Neuronal stem cell (in vitro differentiated cells): ENCODE results near the gene TTC28.

Experiments used
- DNase-seq: peaks from one replicate; pipeline ENCODE4 v3.0.0-alpha.2; 2013; ENCODE audit warnings: low spot score
- H2AFZ ChIP-seq: one replicate; pipeline ENCODE4 v1.6.1; 2013; ENCODE audit warnings: mild to moderate bottlenecking, low read length, inconsistent platforms
- H2AK5ac ChIP-seq: 2 replicates; pipeline ENCODE4 v1.6.1; 2013; ENCODE audit warnings: low read depth, mild to moderate bottlenecking, inconsistent platforms, low read length, moderate library complexity, mixed read lengths
- H2BK120ac ChIP-seq: 2 replicates; pipeline ENCODE4 v1.6.1; 2013; ENCODE audit warnings: low read depth, mild to moderate bottlenecking, inconsistent platforms, low read length, moderate library complexity, mixed read lengths
- H2BK12ac ChIP-seq: one replicate; pipeline ENCODE4 v1.6.1; 2013; ENCODE audit warnings: low read length, inconsistent platforms
- H2BK15ac ChIP-seq: 2 replicates; pipeline ENCODE4 v1.6.1; 2013; ENCODE audit warnings: mild to moderate bottlenecking, low read length, inconsistent platforms, mixed read lengths
- H2BK5ac ChIP-seq: one replicate; pipeline ENCODE4 v1.6.1; 2013; ENCODE audit warnings: inconsistent platforms, mild to moderate bottlenecking, low read length, moderate library complexity
- H3K14ac ChIP-seq: one replicate; pipeline ENCODE4 v1.6.1; 2013; ENCODE audit warnings: low read length, inconsistent platforms
- H3K18ac ChIP-seq: 2 replicates; pipeline ENCODE4 v1.6.1; 2013; ENCODE audit warnings: low read length, inconsistent platforms
- H3K23ac ChIP-seq: 2 replicates; pipeline ENCODE4 v1.6.1; 2013; ENCODE audit warnings: low read depth, mild to moderate bottlenecking, mixed read lengths, low read length, inconsistent platforms; ENCODE audit not compliant: poor library complexity
- H3K27ac ChIP-seq: replicated peaks from 3 replicates; pipeline ENCODE4 v1.5.1; 2013; ENCODE audit warnings: low read length, inconsistent platforms
- H3K27me3 ChIP-seq, 3 experiments: 2 replicates each; pipeline ENCODE4 v1.6.1; 2013; ENCODE audit warnings: low read length in 3 of 3, mild to moderate bottlenecking in 2 of 3, inconsistent platforms in 1 of 3, low read depth in 1 of 3, mixed read lengths in 1 of 3, moderate library complexity in 1 of 3; ENCODE audit not compliant: control insufficient read depth in 3 of 3, insufficient read depth in 3 of 3
- H3K36me3 ChIP-seq, 2 donors: replicated peaks in 1 of 2; 2 replicates each; pipeline ENCODE4 v1.6.1; 2013; ENCODE audit warnings: low read length in 2 of 2; ENCODE audit not compliant: control insufficient read depth in 2 of 2, insufficient read depth in 2 of 2
- H3K4ac ChIP-seq: 2 replicates; pipeline ENCODE4 v1.6.1; 2013; ENCODE audit warnings: inconsistent platforms, mild to moderate bottlenecking, low read length, moderate library complexity
- H3K4me1 ChIP-seq, 2 donors: 1 replicate in 1 of 2; 2 replicates in 1 of 2; pipeline ENCODE4 v1.6.1; 2013; ENCODE audit warnings: low read length in 2 of 2, low read depth in 1 of 2; ENCODE audit not compliant: control insufficient read depth in 2 of 2, insufficient read depth in 1 of 2
- H3K4me2 ChIP-seq: one replicate; pipeline ENCODE4 v1.6.1; 2013; ENCODE audit warnings: mild to moderate bottlenecking, low read length, inconsistent platforms; ENCODE audit not compliant: insufficient read depth, poor library complexity, severe bottlenecking
- H3K4me3 ChIP-seq, 2 donors: 2 replicates each; pipeline ENCODE4 v1.5.1; 2013; ENCODE audit warnings: low read length in 2 of 2, mild to moderate bottlenecking in 2 of 2, inconsistent platforms in 1 of 2, moderate library complexity in 1 of 2
- H3K79me1 ChIP-seq: one replicate; pipeline ENCODE4 v1.6.1; 2013; ENCODE audit warnings: low read depth, mild to moderate bottlenecking, inconsistent platforms, low read length, moderate library complexity
- H3K9ac ChIP-seq: one replicate; pipeline ENCODE4 v1.6.1; 2013; ENCODE audit warnings: mild to moderate bottlenecking, low read depth, low read length, inconsistent platforms; ENCODE audit not compliant: poor library complexity
- H3K9me3 ChIP-seq, 2 donors: replicated peaks in 1 of 2; 2 replicates each; pipeline versions ENCODE3 to v1.6.1; 2013; ENCODE audit warnings: low read length in 2 of 2, mild to moderate bottlenecking in 2 of 2, inconsistent platforms in 1 of 2, low read depth in 1 of 2, mixed read lengths in 1 of 2, moderate library complexity in 1 of 2; ENCODE audit not compliant: control insufficient read depth in 2 of 2, insufficient read depth in 1 of 2
- H4K8ac ChIP-seq: one replicate; pipeline ENCODE4 v1.6.1; 2013; ENCODE audit warnings: low read depth, mild to moderate bottlenecking, inconsistent platforms, low read length, moderate library complexity
- H4K91ac ChIP-seq: one replicate; pipeline ENCODE4 v1.6.1; 2013; ENCODE audit warnings: low read length, low read depth, mild to moderate bottlenecking, inconsistent platforms; ENCODE audit not compliant: poor library complexity
- WGBS, 2 donors: extraction: QIAGEN DNeasy Blood & Tissue Kit; methylation state at CpG; one replicate each; pipeline ENCODE4 v1.1.7; 2013; ENCODE audit warnings: missing lambda C conversion rate in 2 of 2, mixed read lengths in 1 of 2; ENCODE audit not compliant: insufficient read length in 2 of 2, insufficient replicate concordance in 1 of 2; ENCODE audit errors: extremely low coverage in 2 of 2; 5-methylcytosine and 5-hydroxymethylcytosine counted together

The TTC28 gene

GRCh38 chr22:28406246-28406645 is 273.4 kb downstream of the TTC28 start:
- Histone ChIP-seq H3K36me3 (peaks cover 0 to 5% of the 10 kb centered on the region in 2 donors), H2AK5ac (no peak overlapping the region), H4K8ac (no peak overlapping the region), H2BK5ac (no peak overlapping the region), H3K27ac (no peak overlapping the region), H3K4ac (no peak overlapping the region), H4K91ac (no peak overlapping the region), H3K4me2 (no peak overlapping the region), H3K18ac (no peak overlapping the region), H3K4me3 (no peak overlapping the region), H2BK120ac (no peak overlapping the region), H3K9me3 (peaks cover 3 to 19% of the 10 kb centered on the region in 2 donors), H3K27me3 (no peaks in the 10 kb centered on the region), H3K9ac (no peak overlapping the region), H2AFZ (no peak overlapping the region), H3K79me1 (peaks cover 5% of the 10 kb centered on the region), H3K23ac (no peak overlapping the region), H2BK12ac (no peak overlapping the region), H3K14ac (no peak overlapping the region), H3K4me1 (no peaks in the 10 kb centered on the region), H2BK15ac (no peak overlapping the region)
- WGBS, 2 donors: no CpG with 5 or more reads among the region's 3 CpGs
- DNase-seq: no peak

GRCh38 chr22:28405588-28405987 is 274.1 kb downstream of the TTC28 start:
- Histone ChIP-seq H3K27me3 (no peaks in the 10 kb centered on the region), H3K36me3 (peaks cover 0 to 5% of the 10 kb centered on the region in 2 donors), H3K9me3 (peaks cover 3 to 19% of the 10 kb centered on the region in 2 donors), H3K4me1 (no peaks in the 10 kb centered on the region), H3K79me1 (peaks cover 5% of the 10 kb centered on the region), H3K14ac (no peak overlapping the region), H3K9ac (no peak overlapping the region), H2BK15ac (no peak overlapping the region), H3K23ac (no peak overlapping the region), H4K8ac (no peak overlapping the region), H3K27ac (no peak overlapping the region), H3K4me3 (no peak overlapping the region), H3K4me2 (no peak overlapping the region), H3K18ac (no peak overlapping the region), H2AFZ (no peak overlapping the region), H3K4ac (no peak overlapping the region), H2BK12ac (no peak overlapping the region), H2BK5ac (no peak overlapping the region), H2BK120ac (no peak overlapping the region), H4K91ac (no peak overlapping the region), H2AK5ac (no peak overlapping the region)
- DNase-seq: no peak

- no peak overlapping the region for H2BK12ac ChIP-seq
- H3K4me1 ChIP-seq: no peaks in the 10 kb centered on the region
- no peaks in the 10 kb centered on the region for H3K27me3 ChIP-seq
- no peak overlapping the region for H2BK15ac ChIP-seq
- H3K23ac ChIP-seq: no peak overlapping the region
- H4K91ac ChIP-seq: no peak overlapping the region
- no peak overlapping the region for H2AK5ac ChIP-seq
- H3K4ac ChIP-seq: no peak overlapping the region
- H3K9ac ChIP-seq: no peak overlapping the region
- no peak overlapping the region for H3K27ac ChIP-seq
- no peak overlapping the region for H3K4me3 ChIP-seq
- DNase-seq: no peak
- H3K9me3 ChIP-seq: peaks cover 3 to 19% of the 10 kb centered on the region in 2 donors
- no CpG with 5 or more reads among the region's 5 CpGs for WGBS, 2 donors
- peaks cover 2% of the 10 kb centered on the region for H3K79me1 ChIP-seq
- no peak overlapping the region for H2BK5ac ChIP-seq
- no peak overlapping the region for H3K14ac ChIP-seq
- no peak overlapping the region for H2AFZ ChIP-seq
- no peaks in the 10 kb centered on the region for H3K36me3 ChIP-seq
- H3K4me2 ChIP-seq: no peak overlapping the region
- H4K8ac ChIP-seq: no peak overlapping the region
- H3K18ac ChIP-seq: no peak overlapping the region
- H2BK120ac ChIP-seq: no peak overlapping the region
Measured at GRCh38 chr22:28402539-28402938, 277.1 kb downstream of the TTC28 start.

- H3K4me3 ChIP-seq: no peak overlapping the region
- H3K14ac ChIP-seq: no peak overlapping the region
- H3K9me3 ChIP-seq: peaks cover 1 to 16% of the 10 kb centered on the region in 2 donors
- no peaks in the 10 kb centered on the region for H3K36me3 ChIP-seq
- H2AFZ ChIP-seq: no peak overlapping the region
- no peak overlapping the region for H2BK15ac ChIP-seq
- H3K4ac ChIP-seq: no peak overlapping the region
- WGBS, 2 donors: no CpG with 5 or more reads among the region's 2 CpGs
- no peaks in the 10 kb centered on the region for H3K27me3 ChIP-seq
- H2BK5ac ChIP-seq: no peak overlapping the region
- no peak overlapping the region for H2BK12ac ChIP-seq
- no peak overlapping the region for H4K8ac ChIP-seq
- H3K23ac ChIP-seq: no peak overlapping the region
- H3K4me1 ChIP-seq: no peaks in the 10 kb centered on the region
- H3K18ac ChIP-seq: no peak overlapping the region
- no peak overlapping the region for H3K9ac ChIP-seq
- H3K4me2 ChIP-seq: no peak overlapping the region
- H3K79me1 ChIP-seq: peaks cover 2% of the 10 kb centered on the region
- H2BK120ac ChIP-seq: no peak overlapping the region
- no peak overlapping the region for H2AK5ac ChIP-seq
- H3K27ac ChIP-seq: no peak overlapping the region
- no peak for DNase-seq
- no peak overlapping the region for H4K91ac ChIP-seq
Measured at GRCh38 chr22:28402060-28402459, 277.6 kb downstream of the TTC28 start.
